Astrocyte (in vitro differentiated cells and primary cell): ENCODE measurements around the gene JAKMIP1.

Experiments used
- CTCF ChIP-seq: IDR thresholded peaks from 2 replicates; pipeline ENCODE4 v1.5.1; 2011; ENCODE audit warnings: low read depth, mild to moderate bottlenecking, inconsistent platforms, low read length, moderate library complexity; ENCODE audit not compliant: insufficient read depth
- EZH2 ChIP-seq: IDR thresholded peaks from 2 replicates; pipeline ENCODE4 v1.6.1; 2012; ENCODE audit warnings: mild to moderate bottlenecking, low read length, inconsistent platforms; ENCODE audit not compliant: insufficient read depth

- TF ChIP-seq CTCF (no peak), EZH2 (no peak)
Observed at GRCh38 chr4:6008092-6008551, 192.2 kb downstream of the JAKMIP1 start.
